GM19468 (cell line): ENCODE results near the gene NOS1.
"Not testable (repeated sequence)": the region's sequence is repeated elsewhere in the genome, so short reads cannot be mapped to it uniquely, and the experiment has no call there.

Source experiments
- ATAC-seq: cut with Tn5 transposase; IDR thresholded peaks from one replicate; pipeline ENCODE4 v1.9.1; 2021; ENCODE audit warnings: mild to moderate bottlenecking, moderate library complexity, moderate number of reproducible peaks; ENCODE audit not compliant: unreplicated experiment; ENCODE audit errors: extremely low read depth

Gene NOS1

DNA sequence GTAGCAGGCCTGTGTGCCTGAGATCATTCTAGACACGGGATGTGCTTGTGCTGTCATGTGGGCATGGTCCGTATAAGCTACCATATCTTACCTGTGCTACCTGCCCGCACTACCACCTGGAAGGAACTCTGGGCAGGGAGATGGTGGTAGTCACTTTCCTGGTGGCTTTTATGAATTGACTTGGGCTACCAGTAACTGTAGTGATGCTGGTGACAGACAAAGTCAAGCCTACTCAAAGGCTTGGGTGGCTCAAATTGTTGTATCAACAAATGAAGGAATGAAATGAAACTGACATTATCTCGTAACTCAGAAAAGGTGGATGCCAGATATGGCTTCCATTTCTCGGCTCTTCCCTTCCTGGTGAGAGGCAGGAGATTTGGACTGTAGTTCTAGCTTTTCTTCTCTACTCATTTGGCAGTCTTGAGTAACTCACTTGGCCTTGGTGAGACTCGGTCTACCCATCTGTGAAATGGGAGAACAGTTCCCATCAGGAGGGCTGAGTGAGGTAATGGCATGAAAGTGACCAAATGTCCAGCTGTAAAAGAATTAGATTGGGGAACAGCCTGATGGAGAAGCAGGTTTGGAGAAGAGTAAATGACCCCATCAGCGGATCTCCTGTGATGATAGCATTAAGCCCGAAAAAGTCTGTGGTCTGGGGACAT lies 81.3 kb downstream of the NOS1 start:
- no peak for ATAC-seq

DNA sequence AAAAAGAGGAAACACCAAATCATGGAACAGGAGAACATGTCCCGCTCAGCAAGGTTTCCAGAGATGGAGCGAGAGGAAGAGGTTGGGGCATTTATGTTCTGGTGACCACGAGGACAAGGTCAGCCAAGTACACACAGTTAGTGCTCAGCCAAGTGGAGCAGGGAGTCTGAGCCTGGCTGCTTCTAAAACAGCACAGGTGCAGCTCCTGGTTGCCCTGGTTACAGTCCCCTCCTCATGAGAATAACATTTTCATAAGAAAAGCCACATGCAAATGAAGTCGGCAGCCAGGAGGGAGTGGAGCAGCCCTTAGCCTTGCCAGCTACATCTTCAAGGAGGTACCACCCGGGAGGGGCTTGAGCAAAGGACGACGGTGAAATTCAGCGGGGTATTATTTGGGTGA lies 81.8 kb downstream of the NOS1 start:
- ATAC-seq = no peak

GRCh38 chr12:117277875-117278274 lies 83.6 kb downstream of the NOS1 start:
- no peak for ATAC-seq

DNA sequence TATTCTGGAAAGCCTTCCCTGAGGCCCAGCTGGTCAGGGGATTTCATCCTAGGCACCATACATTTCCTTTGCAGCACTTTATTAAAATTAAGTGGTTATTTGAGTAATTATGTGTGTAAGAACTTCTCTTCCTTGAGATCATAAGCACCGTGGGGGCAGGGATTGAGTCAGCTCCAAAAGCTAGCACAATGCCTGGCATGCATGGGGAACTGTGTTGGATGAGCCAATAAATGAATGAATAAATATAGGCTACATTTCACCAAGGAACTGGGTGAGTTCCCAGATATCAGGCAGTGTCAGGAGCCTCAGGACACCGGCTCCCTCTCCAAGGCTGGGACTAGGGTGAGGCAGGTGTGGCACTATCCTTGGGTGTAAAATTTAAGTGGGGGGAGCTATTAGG lies 88.3 kb downstream of the NOS1 start:
- no peak for ATAC-seq

- no peak for ATAC-seq
Observed at GRCh38 chr12:117272690-117273089, 88.7 kb downstream of the NOS1 start.

DNA sequence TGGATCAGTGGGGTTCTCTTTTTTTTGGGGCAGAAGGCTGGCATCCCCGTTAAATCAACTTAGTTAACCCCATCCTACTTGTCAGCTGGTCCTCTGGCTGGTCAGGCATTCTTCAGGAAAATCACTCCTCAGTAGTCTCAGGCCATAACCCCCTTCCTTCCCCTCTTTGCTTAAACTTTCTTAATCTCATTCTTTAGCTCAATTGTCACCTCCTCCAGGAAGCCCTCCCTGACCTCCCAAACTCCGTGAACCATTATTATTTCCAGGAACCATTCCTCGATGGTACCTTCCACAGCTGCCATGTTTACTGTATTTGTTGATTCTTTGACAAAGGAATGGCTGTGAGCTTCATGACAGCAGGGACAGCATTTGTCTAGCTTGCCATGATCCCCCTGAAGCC lies 98.7 kb downstream of the NOS1 start:
- no peak for ATAC-seq

DNA sequence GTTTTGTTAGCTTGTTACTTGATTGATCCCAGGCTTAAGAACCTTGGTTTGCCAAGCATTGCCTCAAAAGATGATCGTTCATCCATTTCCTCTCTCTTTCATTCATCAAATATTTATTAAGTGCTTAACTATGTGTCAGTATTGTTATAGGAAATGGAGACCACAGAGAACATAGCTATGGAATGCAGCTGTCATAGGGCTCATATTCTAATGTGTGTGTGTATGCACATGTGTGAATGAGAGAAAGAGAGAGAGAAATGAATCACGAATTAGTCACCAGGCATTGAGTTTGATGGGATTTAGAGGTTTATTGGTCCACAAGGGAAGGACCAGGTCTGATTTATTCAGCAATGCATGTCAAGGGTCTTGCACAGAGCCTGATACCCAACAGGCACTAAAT lies 100.2 kb downstream of the NOS1 start:
- ATAC-seq = no peak

GRCh38 chr12:117255386-117255785 lies 106.0 kb downstream of the NOS1 start:
- ATAC-seq = no peak

GRCh38 chr12:117243488-117243887 lies 117.9 kb downstream of the NOS1 start:
- ATAC-seq = no peak

DNA sequence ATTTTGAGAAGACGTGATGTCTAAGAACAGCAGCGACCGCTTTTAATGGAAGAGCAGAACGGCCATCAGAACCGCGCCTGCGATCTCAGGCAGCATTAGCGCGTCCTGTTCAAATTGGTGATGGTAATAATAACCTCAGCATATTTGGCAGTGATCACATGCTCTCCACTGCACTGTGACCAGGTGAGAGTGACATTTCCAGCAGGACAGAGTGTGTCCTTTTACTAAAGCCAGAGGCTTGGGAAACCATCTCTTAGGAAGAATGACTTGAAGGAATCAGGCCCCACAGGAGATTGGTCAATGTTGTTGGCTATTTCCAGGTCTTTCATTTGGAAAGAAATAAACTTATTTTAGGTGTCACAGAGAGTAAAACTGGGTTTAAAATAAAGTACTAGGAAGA lies 119.7 kb downstream of the NOS1 start:
- no peak for ATAC-seq

GRCh38 chr12:117240081-117240755 lies 121.2 kb downstream of the NOS1 start:
- ATAC-seq = no peak

- no peak for ATAC-seq
Observed at GRCh38 chr12:117236456-117237001, 124.9 kb downstream of the NOS1 start.

GRCh38 chr12:117235261-117235660 lies 126.2 kb downstream of the NOS1 start:
- ATAC-seq = no peak

DNA sequence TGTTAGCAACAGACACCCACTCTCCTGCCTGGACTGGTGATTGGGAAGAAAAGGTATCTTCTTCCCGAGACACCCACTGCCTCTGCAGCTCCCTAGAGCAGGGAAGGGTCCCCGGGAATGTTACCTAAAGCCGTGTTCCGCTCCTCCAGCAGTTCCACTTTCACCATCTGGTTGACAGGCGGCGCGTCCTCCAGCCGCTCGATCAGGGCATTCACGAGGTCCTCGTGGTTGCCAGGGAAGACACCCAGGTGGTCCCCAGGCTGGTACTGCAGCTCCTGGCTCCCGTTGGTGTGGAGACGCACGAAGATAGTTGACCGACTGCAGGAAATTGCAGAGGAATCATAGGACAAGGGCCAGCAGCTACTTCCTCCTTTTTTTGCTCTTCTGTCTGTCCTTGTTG lies 127.0 kb downstream of the NOS1 start:
- ATAC-seq = no peak

GRCh38 chr12:117231750-117232149 lies 129.7 kb downstream of the NOS1 start:
- no peak for ATAC-seq

GRCh38 chr12:117228239-117228638 lies 133.2 kb downstream of the NOS1 start:
- ATAC-seq = no peak

- ATAC-seq = no peak
Observed at GRCh38 chr12:117227000-117227653, 134.3 kb downstream of the NOS1 start.

- ATAC-seq = no peak
Observed at GRCh38 chr12:117226505-117226904, 134.9 kb downstream of the NOS1 start.

GRCh38 chr12:117225179-117225578 lies 136.2 kb downstream of the NOS1 start:
- no peak for ATAC-seq

GRCh38 chr12:117220947-117221346 lies 140.5 kb downstream of the NOS1 start:
- not testable (repeated sequence) for ATAC-seq

GRCh38 chr12:117218149-117218548 lies 143.3 kb downstream of the NOS1 start:
- ATAC-seq = no peak
